GM12872 (cell line): ENCODE measurements around the gene KPNA5.

ENCODE experiments used
- CTCF ChIP-seq: IDR thresholded peaks from 3 replicates; pipeline ENCODE4 v1.5.1; 2011; ENCODE audit warnings: low read depth, mild to moderate bottlenecking, low read length, moderate library complexity; ENCODE audit not compliant: insufficient read depth

KPNA5 gene

DNA sequence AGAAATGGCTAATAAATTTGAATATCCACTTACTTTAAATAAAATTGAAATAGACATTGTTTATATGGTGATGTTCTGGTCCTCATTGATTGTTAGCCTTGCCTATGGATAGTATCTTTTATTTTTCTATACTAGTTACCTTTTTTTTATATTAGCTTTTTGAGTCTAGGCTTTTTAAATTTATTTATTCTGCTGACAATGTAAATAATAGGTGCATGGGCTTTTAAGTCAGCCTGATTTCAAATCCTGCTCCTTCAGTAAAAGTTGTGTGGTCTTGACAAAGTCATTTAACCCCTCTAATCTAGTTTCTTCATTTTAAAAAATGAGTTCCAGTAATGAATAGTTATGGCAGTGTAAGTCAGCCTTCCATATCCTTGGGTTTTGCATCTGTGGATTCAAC lies 45.9 kb downstream of the KPNA5 start:
- no peak for TF ChIP-seq CTCF

DNA sequence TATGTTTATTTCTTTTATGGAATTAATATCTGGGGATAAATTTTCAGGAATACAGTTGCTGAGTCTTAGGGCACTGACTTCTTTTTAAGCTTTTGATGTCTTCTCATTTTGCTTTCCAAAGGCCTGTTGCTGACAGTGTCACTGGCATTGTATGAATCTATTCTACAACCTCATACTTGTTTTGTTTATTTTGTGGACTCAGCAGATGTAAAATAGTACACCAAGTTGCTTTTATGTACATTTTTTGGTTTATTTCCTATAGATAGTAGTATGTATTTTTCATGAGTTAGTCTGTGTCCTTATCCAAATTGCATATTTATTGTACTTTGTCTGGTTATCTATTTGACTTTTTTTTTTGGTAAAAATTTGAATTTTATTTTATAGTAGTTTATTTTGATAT lies 49.5 kb downstream of the KPNA5 start:
- no peak for TF ChIP-seq CTCF

GRCh38 chr6:116737004-116737403 lies 56.0 kb downstream of the KPNA5 start:
- TF ChIP-seq CTCF, result no peak

DNA sequence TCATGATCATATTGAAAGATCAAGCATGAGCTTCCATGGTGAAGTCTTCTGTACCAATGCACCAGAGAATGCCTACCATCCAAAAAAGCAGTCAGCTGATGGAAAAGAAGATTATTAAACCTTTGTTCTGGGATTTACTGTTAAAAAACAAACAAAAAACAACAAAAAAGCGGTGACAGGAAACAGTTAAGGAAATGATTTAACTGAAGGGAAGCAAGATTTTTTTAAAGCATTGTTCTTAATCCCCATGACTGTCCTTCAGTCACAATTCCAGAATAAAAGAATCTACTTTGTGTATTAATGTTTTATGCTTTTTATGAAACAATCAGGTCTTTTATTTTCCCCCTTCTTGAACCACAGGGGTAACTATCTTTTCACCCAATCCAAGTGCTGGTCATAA lies 60.6 kb downstream of the KPNA5 start:
- no peak for TF ChIP-seq CTCF

DNA sequence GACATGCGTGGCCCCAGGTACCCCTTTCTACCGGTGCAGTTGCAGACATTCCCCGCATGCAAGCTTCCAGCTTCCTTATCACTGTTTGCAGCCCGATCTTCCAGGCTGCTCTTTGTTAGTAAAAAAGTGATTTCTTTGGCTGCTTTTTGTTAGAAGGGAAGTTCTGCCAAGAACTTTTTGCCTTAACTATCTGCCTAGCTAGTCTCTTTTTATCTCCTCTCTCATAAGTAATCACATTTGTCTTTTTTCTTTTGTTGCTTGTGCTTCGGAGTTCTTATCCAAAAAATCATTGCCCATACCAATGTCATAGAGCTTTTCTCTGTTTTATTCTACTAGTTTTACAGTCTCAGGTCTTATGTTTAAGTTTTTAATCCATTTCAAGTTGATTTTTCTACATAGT lies 64.2 kb downstream of the KPNA5 start:
- TF ChIP-seq CTCF, result no peak

DNA sequence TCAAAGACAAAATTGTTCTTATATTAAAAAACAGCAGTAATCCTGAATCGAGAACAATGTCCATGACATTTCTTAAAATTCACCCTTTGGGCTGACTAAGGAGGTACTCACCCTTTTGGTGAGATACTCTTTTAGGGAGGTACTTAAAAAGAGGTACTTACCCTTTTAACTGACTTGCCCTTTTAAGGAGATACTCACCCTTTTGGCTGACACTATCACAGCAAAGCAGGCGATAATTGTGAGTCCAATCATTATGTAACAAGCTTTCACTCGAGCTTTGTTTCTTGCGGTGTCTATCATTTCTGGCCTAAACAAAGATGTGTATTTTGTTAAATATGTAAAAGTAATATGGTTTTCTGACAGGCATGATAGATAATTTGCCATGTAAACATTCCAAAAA lies 80.8 kb downstream of the KPNA5 start:
- TF ChIP-seq CTCF, result no peak

DNA sequence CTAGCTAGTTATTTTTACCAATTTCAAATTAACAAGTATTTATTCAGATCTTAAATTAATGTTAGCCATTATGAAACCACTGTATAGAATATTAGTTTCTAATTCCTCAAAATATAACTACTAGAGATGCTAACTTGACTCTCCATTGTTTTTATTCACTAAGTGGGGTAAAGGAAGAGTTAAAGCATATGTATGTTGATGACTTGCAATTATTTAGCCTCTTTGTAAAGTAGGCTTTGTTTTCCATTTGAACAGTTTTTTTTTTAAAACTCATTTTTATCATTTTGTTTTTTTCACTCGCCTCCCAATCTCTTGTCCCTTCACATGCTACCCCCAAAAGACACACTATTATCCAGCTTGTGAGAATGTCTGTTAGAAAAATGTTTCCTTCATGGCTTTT lies 81.2 kb downstream of the KPNA5 start:
- TF ChIP-seq CTCF, result no peak

GRCh38 chr6:116763048-116763447 lies 82.0 kb downstream of the KPNA5 start:
- no peak for TF ChIP-seq CTCF
